A673 (cell line): ENCODE measurements around the gene EPHA8. TPM values are rescaled to one million over a fixed set of nuclear protein-coding genes. Genes with fewer than 3 reads are reported as not detected.

ENCODE experiments used
- BruUV-seq: library from RNA; stranded (reverse); fragments of 400-500 nt; replicated peaks from 2 replicates; lab custom pipeline; 2021; lab: Mats Ljungman, UMichigan
- CTCF ChIA-PET: fragments of 300-600 bp; sonication (Branson Sonifier 250); formaldehyde crosslinking; loops from one replicate; lab custom pipeline; 2022; ENCODE audit warnings: antibody characterized with exemption; lab: Charles Lee
- POLR2A ChIA-PET: fragments of 300-600 bp; sonication (Branson Sonifier 250); formaldehyde crosslinking; loops from one replicate; lab custom pipeline; 2022; ENCODE audit warnings: antibody characterized with exemption; ENCODE audit not compliant: low non-redundant PET; lab: Charles Lee
- DNase-seq: peaks from one replicate; pipeline ENCODE4 v3.0.0-alpha.2; 2015; ENCODE audit warnings: low spot score
- H3K27ac ChIP-seq: fragments of 200-600 bp; sonication (generic); 2 replicates; pipeline ENCODE4 v1.5.1; 2016; ENCODE audit warnings: mixed run types, low read depth, mild to moderate bottlenecking, mixed read lengths, antibody characterized with exemption, low read length; ENCODE audit not compliant: poor library complexity, severe bottlenecking
- H3K27me3 ChIP-seq: fragments of 200-600 bp; sonication (generic); replicated peaks from 2 replicates; pipeline ENCODE4 v1.6.1; 2017; ENCODE audit warnings: mixed run types, low read depth, mild to moderate bottlenecking, mixed read lengths, antibody characterized with exemption, low read length; ENCODE audit not compliant: insufficient read depth, poor library complexity
- H3K36me3 ChIP-seq: fragments of 200-600 bp; sonication (generic); 2 replicates; pipeline ENCODE4 v1.6.1; 2016; ENCODE audit warnings: mixed run types, mild to moderate bottlenecking, mixed read lengths, antibody characterized with exemption, low read length; ENCODE audit not compliant: insufficient read depth, poor library complexity, severe bottlenecking
- H3K4me1 ChIP-seq: fragments of 200-600 bp; sonication (generic); 2 replicates; pipeline ENCODE4 v1.6.1; 2017; ENCODE audit warnings: mixed run types, mild to moderate bottlenecking, mixed read lengths, antibody characterized with exemption, low read length; ENCODE audit not compliant: insufficient read depth, poor library complexity, severe bottlenecking
- H3K4me3 ChIP-seq: fragments of 200-600 bp; sonication (generic); 2 replicates; pipeline ENCODE4 v1.5.1; 2016; ENCODE audit warnings: low read depth, mixed run types, mild to moderate bottlenecking, mixed read lengths, low read length; ENCODE audit not compliant: poor library complexity, severe bottlenecking
- H3K9me3 ChIP-seq: fragments of 200-600 bp; sonication (generic); 2 replicates; pipeline ENCODE4 v1.6.1; 2016; ENCODE audit warnings: mixed run types, low read depth, mild to moderate bottlenecking, mixed read lengths, antibody characterized with exemption, low read length; ENCODE audit not compliant: poor library complexity, severe bottlenecking
- CTCF ChIP-seq: fragments of 300-800, 200-600 bp; sonication (generic); conservative IDR thresholded peaks from 2 replicates; pipeline ENCODE4 v1.5.1; 2017; ENCODE audit warnings: low read depth, mild to moderate bottlenecking, antibody characterized with exemption, low read length, moderate library complexity, mixed read lengths
- EZH2 ChIP-seq: fragments of 200-600 bp; sonication (generic); IDR thresholded peaks from 2 replicates; pipeline ENCODE4 v1.6.1; 2017; ENCODE audit warnings: borderline replicate concordance, low read depth, mild to moderate bottlenecking, mixed read lengths, antibody characterized with exemption, low read length; ENCODE audit not compliant: poor library complexity, severe bottlenecking
- intact Hi-C: fragments of 100-400 bp; cut with micrococcal nuclease; formaldehyde crosslinking; loops from one replicate; pipeline ENCODE4 v1.10.0; 2022; ENCODE audit not compliant: unreplicated experiment
- total RNA-seq: library from RNA; stranded (reverse); gene quantifications from 2 replicates; pipeline ENCODE4 v1.2.3, GENCODE V29; 2021

The EPHA8 gene
- total RNA-seq, 1 experiment from 2014 or later = not detected

GRCh38 chr1:22567197-22567596 is 3.9 kb downstream of the EPHA8 start:
- Histone ChIP-seq H3K4me3 (no peak overlapping the region), H3K27me3 (peaks cover 52% of the 10 kb centered on the region), H3K27ac (no peak overlapping the region), H3K9me3 (no peaks in the 10 kb centered on the region), H3K36me3 (no peaks in the 10 kb centered on the region), H3K4me1 (no peaks in the 10 kb centered on the region)
- POLR2A ChIA-PET = no interaction called here
- intact Hi-C loops = no loop called here
- DNase-seq = no peak
- TF ChIP-seq CTCF (no peak), EZH2 (no peak)
- CTCF ChIA-PET = no interaction called here
- BruUV-seq = no TSS peak

DNA sequence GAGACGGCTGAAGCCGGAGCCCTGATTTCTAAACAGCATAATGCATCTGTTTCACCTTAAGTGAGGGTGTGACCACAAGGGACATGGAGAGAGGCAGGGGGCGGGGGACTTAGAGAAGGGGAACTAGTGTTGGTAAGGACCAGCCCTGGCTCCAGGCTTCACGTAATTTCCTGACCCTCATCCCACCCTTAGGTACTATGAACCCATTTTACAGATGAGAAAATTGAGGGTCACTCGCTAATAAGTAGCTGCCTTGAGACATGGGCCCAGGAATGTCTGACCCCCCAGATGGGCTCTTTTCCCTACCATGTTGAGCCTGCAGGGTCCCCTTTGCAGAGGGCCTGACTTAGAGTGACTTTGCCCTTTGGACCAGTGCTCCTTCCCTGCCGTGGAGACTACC is 4.7 kb downstream of the EPHA8 start:
- intact Hi-C loops = no loop called here
- no TSS peak for BruUV-seq
- Histone ChIP-seq H3K4me3 (no peak overlapping the region), H3K27ac (no peak overlapping the region), H3K27me3 (peaks cover 52% of the 10 kb centered on the region), H3K36me3 (no peaks in the 10 kb centered on the region), H3K4me1 (no peaks in the 10 kb centered on the region), H3K9me3 (no peaks in the 10 kb centered on the region)
- no peak for DNase-seq
- ChIA-PET POLR2A (no interaction called here), CTCF (no interaction called here)
- TF ChIP-seq CTCF = no peak
- no peak for TF ChIP-seq EZH2

DNA sequence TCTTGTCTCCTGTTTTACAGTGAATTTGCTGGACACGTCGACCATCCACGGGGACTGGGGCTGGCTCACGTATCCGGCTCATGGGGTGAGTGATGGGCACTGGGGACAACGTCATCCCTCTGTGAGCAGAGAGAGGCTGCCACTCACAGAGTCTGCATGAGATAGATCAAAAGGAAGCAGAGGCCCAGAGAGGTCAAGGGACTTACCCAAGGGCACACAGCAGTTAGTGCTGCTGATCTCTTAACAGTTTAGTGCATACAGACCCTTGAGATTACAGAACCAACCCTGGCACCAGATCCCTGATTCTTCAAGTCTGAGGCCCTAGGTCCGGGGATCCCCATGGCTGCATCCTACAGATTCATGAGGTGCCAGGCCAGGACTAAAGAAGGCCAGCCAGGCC is 6.0 kb downstream of the EPHA8 start:
- TF ChIP-seq CTCF (no peak), EZH2 (no peak)
- no TSS peak for BruUV-seq
- CTCF ChIA-PET = no interaction called here
- intact Hi-C loops = no loop called here
- H3K27ac ChIP-seq = no peak overlapping the region
- H3K36me3 ChIP-seq = no peaks in the 10 kb centered on the region
- H3K4me3 ChIP-seq = no peak overlapping the region
- no peaks in the 10 kb centered on the region for H3K9me3 ChIP-seq
- POLR2A ChIA-PET = interaction anchor here (0.6 kb wide), 1 partner anchor 138 kb away, joined by 3 read pairs; no protein-coding TSS in a partner anchor
- no peak for DNase-seq
- H3K27me3 ChIP-seq = peaks cover 44% of the 10 kb centered on the region
- H3K4me1 ChIP-seq = no peaks in the 10 kb centered on the region
